ENCODE results near the gene HJURP. TPM values are rescaled to one million over a fixed set of nuclear protein-coding genes. Genes with fewer than 3 reads are reported as not detected.

The HJURP gene
- total RNA-seq, 4 donors from 2014 or later: under 0.01 to 0.23 (median 0.19) TPM; not detected in 1

GRCh38 chr2:233795735-233796171 is 58.6 kb downstream of the HJURP start:
- Histone ChIP-seq H3K27ac (replicated peaks in 1 of 4) (no peak overlapping the region), H3K4me3 (no peak overlapping the region), H3K27me3 (no peaks in the 10 kb centered on the region), H3K4me1 (no peaks in the 10 kb centered on the region), H3K9me3 (no peaks in the 10 kb centered on the region), H3K36me3 (no peaks in the 10 kb centered on the region)
- DNase-seq (ENCODE audit: extremely low spot score): no peak
- intact Hi-C loops (cut with DNase I): no loop called here
- 95% methylated on average over 4 of the region's 13 CpGs for WGBS
- TF ChIP-seq POLR2AphosphoS5 (IDR thresholded peaks at IDR 0.05) (no peak), EP300 (IDR thresholded peaks at IDR 0.05) (no peak), POLR2A (IDR thresholded peaks at IDR 0.05; ENCODE audit: low read depth) (no peak)
- TF ChIP-seq, protein P1, sequence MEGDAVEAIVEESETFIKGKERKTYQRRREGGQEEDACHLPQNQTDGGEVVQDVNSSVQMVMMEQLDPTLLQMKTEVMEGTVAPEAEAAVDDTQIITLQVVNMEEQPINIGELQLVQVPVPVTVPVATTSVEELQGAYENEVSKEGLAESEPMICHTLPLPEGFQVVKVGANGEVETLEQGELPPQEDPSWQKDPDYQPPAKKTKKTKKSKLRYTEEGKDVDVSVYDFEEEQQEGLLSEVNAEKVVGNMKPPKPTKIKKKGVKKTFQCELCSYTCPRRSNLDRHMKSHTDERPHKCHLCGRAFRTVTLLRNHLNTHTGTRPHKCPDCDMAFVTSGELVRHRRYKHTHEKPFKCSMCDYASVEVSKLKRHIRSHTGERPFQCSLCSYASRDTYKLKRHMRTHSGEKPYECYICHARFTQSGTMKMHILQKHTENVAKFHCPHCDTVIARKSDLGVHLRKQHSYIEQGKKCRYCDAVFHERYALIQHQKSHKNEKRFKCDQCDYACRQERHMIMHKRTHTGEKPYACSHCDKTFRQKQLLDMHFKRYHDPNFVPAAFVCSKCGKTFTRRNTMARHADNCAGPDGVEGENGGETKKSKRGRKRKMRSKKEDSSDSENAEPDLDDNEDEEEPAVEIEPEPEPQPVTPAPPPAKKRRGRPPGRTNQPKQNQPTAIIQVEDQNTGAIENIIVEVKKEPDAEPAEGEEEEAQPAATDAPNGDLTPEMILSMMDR (IDR thresholded peaks at IDR 0.05): no peak

DNA sequence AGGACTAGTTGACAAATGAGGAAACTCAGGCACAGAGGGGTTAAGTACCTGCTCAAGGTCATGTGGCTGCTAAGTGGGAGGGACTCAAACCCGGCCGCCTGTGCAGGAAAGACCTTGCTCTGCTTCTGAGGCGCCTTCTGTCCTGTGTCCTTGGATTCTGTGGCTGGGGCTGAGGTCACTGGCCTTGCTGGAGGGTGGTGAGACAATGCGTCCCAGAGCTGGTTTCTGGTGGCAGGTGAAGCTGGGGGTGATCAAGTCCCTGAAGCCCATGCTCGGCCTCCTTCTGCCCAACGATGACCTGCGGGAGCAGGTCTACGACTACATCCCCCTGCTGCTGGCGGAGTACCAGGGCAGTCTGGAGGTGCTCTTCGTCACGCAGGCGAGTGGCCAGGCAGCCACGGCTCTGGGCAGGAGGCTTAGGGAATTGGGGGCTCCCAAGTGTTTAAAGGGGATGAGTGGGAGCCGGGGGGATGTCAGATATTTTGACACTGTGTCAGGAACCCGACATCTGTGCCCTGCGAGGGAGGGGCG is 60.1 kb downstream of the HJURP start:
- Histone ChIP-seq H3K27me3 (no peaks in the 10 kb centered on the region), H3K4me3 (no peak overlapping the region), H3K27ac (replicated peaks in 1 of 4) (no peak overlapping the region), H3K36me3 (no peaks in the 10 kb centered on the region), H3K4me1 (no peaks in the 10 kb centered on the region), H3K9me3 (no peaks in the 10 kb centered on the region)
- WGBS: 84% methylated on average over 15 of the region's 17 CpGs
- TF ChIP-seq POLR2A (IDR thresholded peaks at IDR 0.05; ENCODE audit: low read depth): no peak
- TF ChIP-seq, protein P1 (IDR thresholded peaks at IDR 0.05): no peak
- TF ChIP-seq EP300 (IDR thresholded peaks at IDR 0.05): no peak
- TF ChIP-seq POLR2AphosphoS5 (IDR thresholded peaks at IDR 0.05): no peak
- no peak for DNase-seq (ENCODE audit: extremely low spot score)
- intact Hi-C loops (cut with DNase I): no loop called here

DNA sequence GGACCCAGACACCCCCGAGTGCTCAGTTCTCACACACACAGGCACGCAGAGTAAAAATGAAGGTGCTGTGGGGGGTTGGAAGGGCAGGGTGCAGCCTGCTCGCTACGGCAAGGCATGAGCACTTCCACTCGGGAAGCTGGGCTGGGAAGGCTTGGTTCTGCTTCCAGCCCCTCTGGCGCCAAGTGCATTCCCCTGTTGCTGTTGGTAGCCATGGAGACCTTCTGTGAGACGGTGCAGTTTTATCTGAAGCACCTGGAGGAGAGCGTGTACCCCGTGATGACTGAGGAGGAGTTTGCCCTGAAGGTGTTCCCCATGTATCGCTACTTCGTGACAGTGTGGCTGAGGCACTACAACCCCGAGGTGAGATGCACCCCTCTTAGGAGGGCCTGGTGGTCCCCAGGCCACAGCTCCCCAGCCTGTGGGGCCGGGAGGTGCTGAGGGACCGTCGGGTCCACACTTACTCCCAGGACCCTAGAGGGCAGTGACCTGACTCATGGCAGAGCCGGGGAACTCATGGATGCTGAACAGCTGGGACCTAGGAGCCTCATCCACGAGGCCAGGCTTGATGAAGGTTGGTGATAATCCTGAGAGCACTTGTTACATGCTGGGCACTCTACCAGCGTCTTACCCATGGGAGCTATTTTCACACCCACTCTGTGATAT is 60.7 kb downstream of the HJURP start:
- no peaks in the 10 kb centered on the region for H3K4me1 ChIP-seq
- no peaks in the 10 kb centered on the region for H3K27me3 ChIP-seq
- DNase-seq (ENCODE audit: extremely low spot score): no peak
- H3K36me3 ChIP-seq: no peaks in the 10 kb centered on the region
- TF ChIP-seq EP300 (IDR thresholded peaks at IDR 0.05): no peak
- TF ChIP-seq, protein P1 (IDR thresholded peaks at IDR 0.05): no peak
- no peak for TF ChIP-seq POLR2A (IDR thresholded peaks at IDR 0.05; ENCODE audit: low read depth)
- TF ChIP-seq POLR2AphosphoS5 (IDR thresholded peaks at IDR 0.05): no peak
- no peak overlapping the region for H3K27ac ChIP-seq (replicated peaks in 1 of 4)
- WGBS: 87% methylated on average over 16 of the region's 18 CpGs
- H3K9me3 ChIP-seq: no peaks in the 10 kb centered on the region
- no peak overlapping the region for H3K4me3 ChIP-seq
- intact Hi-C loops (cut with DNase I): no loop called here

DNA sequence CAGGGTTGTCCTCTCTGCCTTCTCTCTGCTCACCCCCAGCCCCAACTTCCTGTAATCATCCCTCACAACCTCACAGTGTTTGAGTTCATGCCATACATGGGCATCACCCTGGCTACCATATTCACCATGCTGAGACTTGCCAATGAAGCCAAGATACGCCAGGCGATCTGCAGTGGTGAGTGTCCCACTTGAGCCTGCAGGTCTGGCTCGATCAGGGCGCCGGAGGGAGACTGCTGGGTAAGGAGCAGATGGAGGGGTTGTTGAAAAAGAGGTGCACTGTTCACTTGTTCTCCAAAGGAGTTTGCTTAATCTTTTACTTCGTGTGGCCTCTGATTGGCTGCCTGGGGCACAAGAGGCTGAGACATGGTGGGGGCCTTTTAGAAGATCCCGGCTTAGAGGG is 61.6 kb downstream of the HJURP start:
- Histone ChIP-seq H3K4me1 (no peaks in the 10 kb centered on the region), H3K27me3 (no peaks in the 10 kb centered on the region), H3K36me3 (no peaks in the 10 kb centered on the region), H3K4me3 (no peak overlapping the region), H3K9me3 (no peaks in the 10 kb centered on the region), H3K27ac (replicated peaks in 1 of 4) (no peak overlapping the region)
- no peak for TF ChIP-seq POLR2AphosphoS5 (IDR thresholded peaks at IDR 0.05)
- no peak for TF ChIP-seq POLR2A (IDR thresholded peaks at IDR 0.05; ENCODE audit: low read depth)
- intact Hi-C loops (cut with DNase I): no loop called here
- WGBS: 89% methylated on average over 7 of the region's 7 CpGs
- DNase-seq (ENCODE audit: extremely low spot score): no peak

GRCh38 chr2:233791883-233792329 is 62.4 kb downstream of the HJURP start:
- TF ChIP-seq POLR2A (IDR thresholded peaks at IDR 0.05; ENCODE audit: low read depth) (no peak), POLR2AphosphoS5 (IDR thresholded peaks at IDR 0.05) (no peak), EP300 (IDR thresholded peaks at IDR 0.05) (no peak)
- TF ChIP-seq, protein P1 (IDR thresholded peaks at IDR 0.05): no peak
- no peak for DNase-seq (ENCODE audit: extremely low spot score)
- intact Hi-C loops (cut with DNase I): no loop called here
- no peaks in the 10 kb centered on the region for H3K4me1 ChIP-seq
- H3K27me3 ChIP-seq: no peaks in the 10 kb centered on the region
- WGBS: 81% methylated on average over 9 of the region's 9 CpGs
- H3K4me3 ChIP-seq: no peak overlapping the region
- no peaks in the 10 kb centered on the region for H3K9me3 ChIP-seq
- H3K36me3 ChIP-seq: no peaks in the 10 kb centered on the region
- H3K27ac ChIP-seq (replicated peaks in 1 of 4): no peak overlapping the region

Measured in esophagus muscularis mucosa (tissue), 4 donors.